A549 (cell line): ENCODE measurements around the gene CDH4.

Experiments
- CBX2 ChIP-seq: fragments of 200-600 bp; sonication (generic); IDR thresholded peaks from 2 replicates; pipeline ENCODE4 v1.6.1; 2016; ENCODE audit warnings: low read depth, mild to moderate bottlenecking, borderline replicate concordance
- ELK1 ChIP-seq: fragments of 150-350 bp; IDR thresholded peaks from 2 replicates; pipeline ENCODE4 v1.6.1; 2014; ENCODE audit warnings: low read depth, mild to moderate bottlenecking, low read length
- EP300 ChIP-seq, 2 experiments: fragments of >200 bp; sonication (Bioruptor Twin); formaldehyde crosslinking; IDR thresholded peaks; 2 replicates in 1 of 2; 3 replicates in 1 of 2; pipeline ENCODE4 v1.6.1; 2016 to 2017
- ESRRA ChIP-seq: fragments of 150-350 bp; IDR thresholded peaks from 2 replicates; pipeline ENCODE4 v1.6.1; 2014; ENCODE audit warnings: mild to moderate bottlenecking, low read length, borderline replicate concordance
- HOXA7 ChIP-seq: fragments of 250-450 bp; sonication (Bioruptor Pico); IDR thresholded peaks from 2 replicates; pipeline ENCODE4 v1.5.0; 2020; ENCODE audit warnings: mild to moderate bottlenecking, moderate library complexity
- JUN ChIP-seq, 2 experiments: fragments of >200 bp; sonication (Bioruptor Twin); formaldehyde crosslinking; IDR thresholded peaks; 2 replicates in 1 of 2; 3 replicates in 1 of 2; pipeline ENCODE4 v1.6.1; 2016 to 2017
- POLR2A ChIP-seq: IDR thresholded peaks from 2 replicates; pipeline ENCODE4 v1.6.1; 2012; ENCODE audit warnings: mild to moderate bottlenecking, low read length
- RCOR1 ChIP-seq: fragments of 150-350 bp; IDR thresholded peaks from 2 replicates; pipeline ENCODE4 v1.6.1; 2014; ENCODE audit warnings: antibody characterized with exemption, low read length, low read depth
- RNF2 ChIP-seq: fragments of 200-600 bp; sonication (generic); IDR thresholded peaks from 2 replicates; pipeline ENCODE4 v1.6.1; 2016; ENCODE audit warnings: low read depth, mild to moderate bottlenecking, antibody characterized with exemption, moderate library complexity, borderline replicate concordance
- SREBF2 ChIP-seq: fragments of 450-650 bp; IDR thresholded peaks from 2 replicates; pipeline ENCODE4 v1.6.1; 2014; ENCODE audit warnings: mild to moderate bottlenecking, moderate library complexity
- TP53 ChIP-seq: fragments of 250-450 bp; sonication (Bioruptor Pico); IDR thresholded peaks from 2 replicates; pipeline ENCODE4 v1.5.0; 2021; ENCODE audit warnings: mild to moderate bottlenecking, moderate library complexity
- ZFP36 ChIP-seq: fragments of 450-650 bp; IDR thresholded peaks from 2 replicates; pipeline ENCODE4 v1.6.1; 2014; ENCODE audit warnings: borderline replicate concordance; ENCODE audit not compliant: partially characterized antibody
- TF ChIP-seq, protein P1 (sequence below): fragments of >200 bp; sonication (Bioruptor Twin); formaldehyde crosslinking; IDR thresholded peaks from 3 replicates; pipeline ENCODE4 v1.5.1; 2016
- TF ChIP-seq, protein P2 (sequence below): fragments of 200-600 bp; sonication (generic); IDR thresholded peaks from 2 replicates; pipeline ENCODE4 v1.6.1; 2016; ENCODE audit warnings: antibody characterized with exemption, mild to moderate bottlenecking, moderate library complexity

DNA sequence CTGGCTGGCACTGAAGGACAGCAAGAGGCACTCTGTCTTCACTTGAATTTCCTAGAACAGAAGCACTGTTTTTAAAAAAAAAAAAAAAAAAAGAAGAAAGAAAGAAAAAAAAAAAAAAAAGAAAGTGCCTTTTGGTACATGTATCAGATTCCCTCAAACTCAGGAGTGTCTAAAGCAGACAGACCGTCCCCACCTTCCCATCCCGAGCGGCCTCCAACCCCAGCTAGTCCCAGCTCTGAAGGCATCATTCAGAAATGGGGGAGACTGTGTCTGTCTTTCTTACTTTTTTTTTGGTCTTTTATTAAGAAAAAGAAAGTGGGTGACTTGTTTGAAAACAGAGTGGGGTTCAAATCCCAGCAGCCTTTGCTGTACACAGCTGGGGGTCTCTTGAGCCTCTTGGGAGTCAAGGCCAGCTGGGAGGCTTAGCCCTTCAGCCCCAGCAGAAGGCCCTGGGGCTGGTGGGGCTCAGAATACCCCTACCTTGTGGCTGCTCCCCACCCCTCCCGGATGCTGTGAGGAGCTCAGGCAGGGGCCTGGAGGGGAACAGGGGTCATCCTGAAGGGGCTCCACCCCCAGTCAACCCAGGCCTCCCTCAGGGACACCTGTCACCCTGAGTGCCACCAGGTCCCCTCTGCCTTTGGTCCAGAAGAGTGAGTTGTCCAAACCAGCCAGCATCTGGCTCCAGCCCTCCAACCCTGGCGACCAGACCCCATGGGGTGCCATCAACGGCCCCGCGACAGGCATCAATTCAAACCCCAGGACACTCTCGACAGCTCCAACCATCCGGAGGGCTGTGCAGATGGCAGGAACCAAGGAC lies 685.3 kb downstream of the CDH4 start:
- no peak for TF ChIP-seq POLR2A
- TF ChIP-seq JUN (IDR thresholded peaks at IDR 0.05): no peak
- TF ChIP-seq, protein P1, sequence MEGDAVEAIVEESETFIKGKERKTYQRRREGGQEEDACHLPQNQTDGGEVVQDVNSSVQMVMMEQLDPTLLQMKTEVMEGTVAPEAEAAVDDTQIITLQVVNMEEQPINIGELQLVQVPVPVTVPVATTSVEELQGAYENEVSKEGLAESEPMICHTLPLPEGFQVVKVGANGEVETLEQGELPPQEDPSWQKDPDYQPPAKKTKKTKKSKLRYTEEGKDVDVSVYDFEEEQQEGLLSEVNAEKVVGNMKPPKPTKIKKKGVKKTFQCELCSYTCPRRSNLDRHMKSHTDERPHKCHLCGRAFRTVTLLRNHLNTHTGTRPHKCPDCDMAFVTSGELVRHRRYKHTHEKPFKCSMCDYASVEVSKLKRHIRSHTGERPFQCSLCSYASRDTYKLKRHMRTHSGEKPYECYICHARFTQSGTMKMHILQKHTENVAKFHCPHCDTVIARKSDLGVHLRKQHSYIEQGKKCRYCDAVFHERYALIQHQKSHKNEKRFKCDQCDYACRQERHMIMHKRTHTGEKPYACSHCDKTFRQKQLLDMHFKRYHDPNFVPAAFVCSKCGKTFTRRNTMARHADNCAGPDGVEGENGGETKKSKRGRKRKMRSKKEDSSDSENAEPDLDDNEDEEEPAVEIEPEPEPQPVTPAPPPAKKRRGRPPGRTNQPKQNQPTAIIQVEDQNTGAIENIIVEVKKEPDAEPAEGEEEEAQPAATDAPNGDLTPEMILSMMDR: no peak
- TF ChIP-seq SREBF2: no peak
- TF ChIP-seq TP53: no peak
- no peak for TF ChIP-seq HOXA7 (CRISPR knock-in tag)
- no peak for TF ChIP-seq ZFP36
- no peak for TF ChIP-seq CBX2
- no peak for TF ChIP-seq RNF2
- TF ChIP-seq ESRRA: no peak
- TF ChIP-seq, protein P2, sequence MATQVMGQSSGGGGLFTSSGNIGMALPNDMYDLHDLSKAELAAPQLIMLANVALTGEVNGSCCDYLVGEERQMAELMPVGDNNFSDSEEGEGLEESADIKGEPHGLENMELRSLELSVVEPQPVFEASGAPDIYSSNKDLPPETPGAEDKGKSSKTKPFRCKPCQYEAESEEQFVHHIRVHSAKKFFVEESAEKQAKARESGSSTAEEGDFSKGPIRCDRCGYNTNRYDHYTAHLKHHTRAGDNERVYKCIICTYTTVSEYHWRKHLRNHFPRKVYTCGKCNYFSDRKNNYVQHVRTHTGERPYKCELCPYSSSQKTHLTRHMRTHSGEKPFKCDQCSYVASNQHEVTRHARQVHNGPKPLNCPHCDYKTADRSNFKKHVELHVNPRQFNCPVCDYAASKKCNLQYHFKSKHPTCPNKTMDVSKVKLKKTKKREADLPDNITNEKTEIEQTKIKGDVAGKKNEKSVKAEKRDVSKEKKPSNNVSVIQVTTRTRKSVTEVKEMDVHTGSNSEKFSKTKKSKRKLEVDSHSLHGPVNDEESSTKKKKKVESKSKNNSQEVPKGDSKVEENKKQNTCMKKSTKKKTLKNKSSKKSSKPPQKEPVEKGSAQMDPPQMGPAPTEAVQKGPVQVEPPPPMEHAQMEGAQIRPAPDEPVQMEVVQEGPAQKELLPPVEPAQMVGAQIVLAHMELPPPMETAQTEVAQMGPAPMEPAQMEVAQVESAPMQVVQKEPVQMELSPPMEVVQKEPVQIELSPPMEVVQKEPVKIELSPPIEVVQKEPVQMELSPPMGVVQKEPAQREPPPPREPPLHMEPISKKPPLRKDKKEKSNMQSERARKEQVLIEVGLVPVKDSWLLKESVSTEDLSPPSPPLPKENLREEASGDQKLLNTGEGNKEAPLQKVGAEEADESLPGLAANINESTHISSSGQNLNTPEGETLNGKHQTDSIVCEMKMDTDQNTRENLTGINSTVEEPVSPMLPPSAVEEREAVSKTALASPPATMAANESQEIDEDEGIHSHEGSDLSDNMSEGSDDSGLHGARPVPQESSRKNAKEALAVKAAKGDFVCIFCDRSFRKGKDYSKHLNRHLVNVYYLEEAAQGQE: no peak
- TF ChIP-seq RCOR1: no peak
- TF ChIP-seq ELK1: no peak
- no peak for TF ChIP-seq EP300 (IDR thresholded peaks at IDR 0.05)
